ENCODE results near the gene CDK14.
"Not testable (repeated sequence)": the region's sequence is repeated elsewhere in the genome, so short reads cannot be mapped to it uniquely, and the experiment has no call there.

Gene CDK14

DNA sequence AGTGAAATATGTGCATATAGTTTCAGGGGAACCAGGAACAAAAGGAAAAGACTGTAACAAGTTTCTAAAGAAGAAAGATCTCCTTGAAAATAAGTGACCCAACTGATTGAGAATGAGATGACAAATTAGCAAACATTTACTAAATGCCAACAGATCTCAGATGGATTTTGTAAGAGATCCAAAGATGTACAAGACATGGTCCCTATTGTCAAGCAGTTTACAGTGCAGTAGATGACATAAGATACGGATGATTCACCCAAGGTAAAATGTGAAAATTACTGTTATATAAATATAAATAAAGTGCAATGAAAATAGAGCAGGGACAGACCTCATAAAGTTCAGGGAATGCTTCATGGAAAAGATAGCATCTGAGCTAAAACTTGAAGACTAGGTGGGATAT, 546.6 kb downstream of the CDK14 start:
- Mint-ChIP-seq H3K4me1 (peaks cover 15 to 27% of the 10 kb centered on the region in 2 donors), H3K27ac (no peak overlapping the region), H3K9me3 (peaks cover 6 to 9% of the 10 kb centered on the region in 2 donors), H3K27me3 (no peaks in the 10 kb centered on the region), H3K4me3 (no peak overlapping the region), H3K36me3 (peaks cover 17 to 26% of the 10 kb centered on the region in 2 donors)
- ATAC-seq (replicated peaks) (no peak), DNase-seq (no peak)

DNA sequence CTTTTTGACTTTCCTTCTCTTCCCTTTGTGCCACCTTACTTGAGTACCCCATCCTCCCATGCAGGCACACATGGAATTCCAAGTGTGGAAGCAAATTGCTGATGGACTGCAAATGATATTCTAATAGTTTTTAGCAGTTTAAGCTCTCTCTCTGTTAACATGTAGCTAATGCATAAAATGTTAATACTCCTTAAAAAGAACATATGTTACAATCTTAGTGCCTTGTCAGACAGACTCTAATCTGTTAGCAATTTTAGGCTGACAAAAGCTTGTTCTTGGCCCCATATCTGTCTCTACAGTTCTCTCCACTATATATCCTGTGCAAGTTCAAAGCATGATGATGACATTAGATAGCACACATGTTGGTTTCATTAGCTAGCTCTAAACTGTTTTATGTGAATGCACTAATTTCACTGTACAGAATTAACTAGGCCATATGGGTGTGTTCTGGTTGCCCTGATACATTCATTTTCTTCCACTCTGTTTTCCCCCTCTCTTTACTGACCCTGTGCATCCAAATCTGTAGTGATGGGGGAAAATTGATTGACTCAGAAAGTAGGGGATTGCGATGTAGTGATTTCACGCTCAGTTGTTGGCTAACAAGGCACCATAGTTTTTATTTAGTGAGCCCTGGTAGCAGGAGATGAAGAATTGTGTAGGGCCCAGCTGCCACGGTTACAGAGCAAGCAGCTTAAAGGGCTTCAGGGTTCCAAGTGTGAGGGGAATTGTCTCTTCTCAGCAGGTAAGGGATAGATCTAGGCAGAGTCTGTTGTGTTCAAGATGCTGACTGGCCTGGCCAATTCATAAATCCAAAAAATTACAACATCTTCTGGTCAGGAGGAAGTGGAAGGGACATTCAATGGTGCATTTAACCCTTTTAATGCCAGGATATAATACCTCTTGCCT, 553.5 kb downstream of the CDK14 start:
- H3K4me1 Mint-ChIP-seq, result no peaks in the 10 kb centered on the region
- no peaks in the 10 kb centered on the region for H3K27me3 Mint-ChIP-seq
- H3K36me3 Mint-ChIP-seq, result peaks cover 10 to 11% of the 10 kb centered on the region in 2 donors
- ATAC-seq (replicated peaks) (no peak), DNase-seq (no peak)
- no peak overlapping the region for H3K4me3 Mint-ChIP-seq
- no peaks in the 10 kb centered on the region for H3K9me3 Mint-ChIP-seq
- no peak overlapping the region for H3K27ac Mint-ChIP-seq

DNA sequence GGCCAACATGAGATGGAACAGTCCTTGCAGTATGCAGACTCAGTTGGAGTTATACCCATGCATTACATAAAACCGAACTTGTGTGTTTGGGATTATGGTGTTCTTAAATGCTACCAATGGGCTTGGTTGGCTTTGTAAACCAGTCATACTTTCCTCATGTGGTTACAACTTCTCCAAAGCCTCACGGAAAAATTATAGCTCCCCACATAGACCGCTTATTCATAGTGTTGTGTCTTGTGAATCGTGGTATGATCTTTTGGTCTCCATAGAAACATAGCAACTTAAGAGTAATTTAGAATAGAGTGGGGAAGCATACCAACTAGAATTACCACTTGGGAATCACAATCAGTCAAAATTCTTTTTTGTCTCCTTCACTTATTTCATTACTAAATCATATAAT, 555.8 kb downstream of the CDK14 start:
- Mint-ChIP-seq H3K27ac (no peak overlapping the region), H3K4me1 (no peaks in the 10 kb centered on the region), H3K36me3 (peaks cover 15% of the 10 kb centered on the region in 2 donors), H3K27me3 (no peaks in the 10 kb centered on the region), H3K4me3 (no peak overlapping the region), H3K9me3 (no peaks in the 10 kb centered on the region)
- peak; percentile 78 to 90 for ATAC-seq (replicated peaks)
- DNase-seq, result no peak

DNA sequence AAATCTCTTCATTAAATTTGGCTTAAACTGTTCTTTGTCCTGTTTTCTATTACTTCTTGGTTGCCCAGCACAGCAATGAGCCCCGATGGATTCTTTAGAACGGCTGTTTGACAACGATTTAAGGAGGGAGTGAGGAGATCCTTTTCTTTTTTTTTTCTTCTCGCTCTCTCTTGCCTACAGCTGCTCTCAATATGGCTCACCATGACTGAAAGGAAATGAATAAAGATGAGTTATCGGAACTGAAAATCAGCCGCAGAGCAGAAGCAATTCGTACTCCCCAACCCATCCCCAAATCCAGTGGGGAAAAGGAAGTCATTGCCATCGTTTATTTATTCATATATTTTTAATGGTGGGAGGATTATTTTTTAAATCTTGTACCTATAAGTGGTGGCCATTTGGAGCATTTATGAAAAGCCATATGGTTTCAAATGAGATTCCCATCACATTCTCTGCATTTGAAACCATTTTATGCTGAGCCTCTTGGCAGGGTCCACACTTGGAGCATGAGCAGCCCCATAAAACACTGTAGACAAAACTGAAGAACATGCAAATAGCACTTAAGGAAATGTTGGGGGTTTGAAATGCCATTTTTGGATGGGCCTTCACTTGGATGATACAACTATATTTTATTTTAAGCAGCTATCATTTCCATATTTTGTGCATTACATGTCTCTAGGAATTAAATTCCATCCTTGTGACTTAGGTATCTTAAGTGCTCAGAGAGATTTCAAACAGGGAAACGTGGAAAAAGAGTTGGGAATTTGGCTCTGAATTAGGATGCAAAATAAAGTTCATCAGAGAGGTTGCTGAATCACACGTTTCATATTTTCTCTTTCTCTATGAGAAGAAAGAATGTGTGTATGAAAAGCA, 560.4 kb downstream of the CDK14 start:
- no peak for ATAC-seq (replicated peaks)
- no peaks in the 10 kb centered on the region for H3K9me3 Mint-ChIP-seq
- H3K4me3 Mint-ChIP-seq, result no peak overlapping the region
- DNase-seq, result no peak
- H3K27ac Mint-ChIP-seq, result no peak overlapping the region
- no peaks in the 10 kb centered on the region for H3K27me3 Mint-ChIP-seq
- H3K4me1 Mint-ChIP-seq, result peaks cover 0 to 6% of the 10 kb centered on the region in 2 donors
- H3K36me3 Mint-ChIP-seq, result peaks cover 9 to 10% of the 10 kb centered on the region in 2 donors

DNA sequence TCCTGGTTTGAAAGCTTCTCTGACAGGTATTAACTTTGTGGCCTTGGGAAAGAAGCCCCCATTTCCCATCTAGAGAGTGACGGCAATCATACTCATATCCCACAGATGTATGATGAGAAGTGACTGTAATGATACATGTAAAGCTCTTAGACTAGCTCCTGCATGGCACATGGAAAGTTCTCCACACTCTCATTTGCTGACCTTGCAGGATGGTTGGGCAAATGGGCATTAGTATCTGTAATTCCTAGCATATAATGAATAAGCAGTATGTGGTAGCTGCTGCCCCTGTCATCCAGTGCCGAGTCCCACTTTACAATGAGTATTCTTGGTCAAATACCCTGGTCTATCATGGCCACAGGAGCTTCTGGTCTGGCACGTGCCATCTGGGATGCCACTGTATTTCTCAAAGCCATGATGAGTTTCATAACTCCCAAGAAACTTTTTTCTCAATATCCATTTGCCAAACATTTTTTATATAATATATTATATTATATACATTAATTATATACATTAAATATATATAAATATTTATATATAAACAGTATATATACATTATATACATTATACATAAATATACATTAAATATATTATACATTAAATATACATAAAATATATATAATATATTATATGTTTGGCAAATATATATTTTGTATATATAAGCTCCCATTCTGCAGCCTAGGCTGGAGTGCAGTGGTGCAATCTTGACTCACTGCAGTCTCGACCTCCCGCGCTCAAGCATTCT, 561.6 kb downstream of the CDK14 start:
- peaks cover 9 to 14% of the 10 kb centered on the region in 2 donors for H3K36me3 Mint-ChIP-seq
- H3K4me1 Mint-ChIP-seq, result peaks cover 6 to 8% of the 10 kb centered on the region in 2 donors
- no peak overlapping the region for H3K4me3 Mint-ChIP-seq
- H3K27me3 Mint-ChIP-seq, result no peaks in the 10 kb centered on the region
- DNase-seq (no peak), ATAC-seq (replicated peaks) (no peak)
- no peak overlapping the region for H3K27ac Mint-ChIP-seq
- H3K9me3 Mint-ChIP-seq, result peaks cover 0 to 2% of the 10 kb centered on the region in 2 donors

DNA sequence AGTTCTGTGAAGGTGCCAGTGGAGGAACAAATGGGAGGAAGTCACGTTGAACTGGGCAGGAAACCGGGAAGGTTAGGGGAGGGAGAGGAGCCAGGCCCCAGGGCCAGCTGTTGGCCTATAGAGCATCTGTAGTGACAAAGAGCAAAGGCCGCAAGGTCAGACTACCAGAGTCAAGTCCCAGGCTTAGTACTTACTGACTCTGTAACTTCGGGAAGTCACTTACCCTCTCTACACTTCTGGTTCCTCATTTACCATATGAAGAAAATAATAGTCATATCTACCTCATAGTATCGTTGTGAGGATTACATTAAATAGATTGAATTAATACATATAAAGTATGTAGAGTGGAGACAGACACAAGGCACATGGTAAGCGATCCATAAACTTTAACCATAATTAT, 566.3 kb downstream of the CDK14 start:
- Mint-ChIP-seq H3K36me3 (peaks cover 0 to 7% of the 10 kb centered on the region in 2 donors), H3K4me1 (peaks cover 28 to 29% of the 10 kb centered on the region in 2 donors), H3K27me3 (no peaks in the 10 kb centered on the region), H3K4me3 (no peak overlapping the region), H3K9me3 (peaks cover 0 to 2% of the 10 kb centered on the region in 2 donors), H3K27ac (peak overlapping the region; percentile 1)
- DNase-seq (no peak), ATAC-seq (replicated peaks) (no peak)

DNA sequence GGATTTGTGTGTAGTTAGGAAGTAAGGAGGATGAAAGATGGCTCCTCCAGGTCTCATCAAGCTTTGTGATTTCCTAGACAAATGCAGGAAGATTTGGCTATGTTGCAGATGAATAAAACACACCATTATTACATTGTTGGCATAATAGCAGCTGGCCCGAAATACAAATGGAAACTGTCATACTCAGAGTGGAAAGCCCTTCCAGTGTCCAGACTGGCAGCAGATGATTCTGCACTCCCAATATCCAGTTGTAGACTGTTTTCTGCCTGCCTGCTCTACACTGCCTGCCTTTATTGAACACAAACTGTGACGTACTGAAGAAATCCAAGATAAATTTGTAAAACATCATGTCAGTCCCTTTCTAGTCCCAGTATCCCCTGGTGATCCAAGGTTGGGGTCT, 568.4 kb downstream of the CDK14 start:
- Mint-ChIP-seq H3K27me3 (no peaks in the 10 kb centered on the region), H3K4me3 (peak overlapping the region; percentile 44 to 64), H3K36me3 (peaks cover 5 to 7% of the 10 kb centered on the region in 2 donors), H3K27ac (peak overlapping the region; percentile 93), H3K9me3 (peaks cover 0 to 2% of the 10 kb centered on the region in 2 donors), H3K4me1 (peaks cover 28 to 29% of the 10 kb centered on the region in 2 donors)
- ATAC-seq (replicated peaks) (no peak), DNase-seq (no peak)

DNA sequence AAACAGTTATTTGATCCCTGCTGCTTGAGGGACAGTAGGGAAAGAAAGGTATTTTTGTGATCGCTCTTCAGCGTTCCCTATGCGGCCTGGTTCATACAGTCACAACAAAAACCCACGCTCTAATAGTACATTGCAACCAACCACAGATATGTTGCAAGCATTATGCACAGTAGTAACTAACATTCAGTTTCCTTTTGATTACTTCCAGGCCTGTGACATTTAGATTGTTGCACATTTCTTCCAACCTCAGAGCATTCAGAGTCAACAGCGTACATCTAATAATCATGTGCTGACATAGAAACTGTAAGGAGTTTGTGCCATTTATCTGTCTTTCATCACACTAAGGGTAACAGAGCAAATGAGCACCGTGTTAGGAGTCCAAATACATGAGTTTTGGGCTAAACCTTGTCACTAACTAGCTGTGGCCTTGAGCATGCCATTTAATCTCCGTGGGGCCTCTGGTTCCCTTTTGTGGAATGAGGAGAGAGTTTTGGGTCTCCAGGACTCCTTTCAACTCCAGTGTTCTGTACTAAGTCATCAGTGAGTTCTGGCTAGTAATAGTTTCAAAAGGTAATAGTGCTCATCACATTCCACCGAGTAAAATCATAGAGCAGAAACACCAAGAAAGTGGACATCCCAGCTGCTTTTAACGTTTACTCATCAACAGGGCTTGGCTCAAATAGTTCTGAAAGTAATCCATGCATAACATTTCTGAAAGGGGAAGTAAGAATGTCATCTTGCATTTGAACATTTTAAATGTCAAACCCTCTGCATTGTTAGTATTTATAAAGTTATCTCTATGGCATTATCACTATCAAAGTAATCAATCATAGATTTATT, 569.1 kb downstream of the CDK14 start:
- Mint-ChIP-seq H3K4me3 (peak overlapping the region; percentile 44 to 64), H3K27ac (peak overlapping the region; percentile 93), H3K9me3 (peaks cover 0 to 2% of the 10 kb centered on the region in 2 donors), H3K27me3 (no peaks in the 10 kb centered on the region), H3K4me1 (peaks cover 24 to 29% of the 10 kb centered on the region in 2 donors), H3K36me3 (peaks cover 5 to 7% of the 10 kb centered on the region in 2 donors)
- DNase-seq (peak; percentile 17), ATAC-seq (replicated peaks) (peak; percentile 86 to 87)

DNA sequence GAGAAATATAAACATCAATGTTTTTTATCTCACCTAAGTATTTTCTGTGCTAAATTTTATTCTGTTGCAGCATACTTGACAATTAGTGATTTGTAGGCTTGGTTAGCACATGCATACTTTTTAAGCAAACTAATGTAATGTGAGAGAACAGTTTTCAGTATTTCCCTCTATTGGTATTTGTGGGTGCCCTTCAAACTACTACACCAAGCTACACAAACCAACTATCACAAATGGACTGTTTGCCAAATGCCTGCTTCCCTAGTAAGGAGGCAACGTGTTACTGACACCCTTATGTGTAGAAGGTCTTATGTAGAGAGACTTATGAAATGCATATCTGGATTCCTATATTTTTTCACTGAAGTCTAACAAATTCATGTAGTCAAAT, 569.7 kb downstream of the CDK14 start:
- DNase-seq (no peak), ATAC-seq (replicated peaks) (peak; percentile 33 to 55)
- no peaks in the 10 kb centered on the region for H3K27me3 Mint-ChIP-seq
- H3K4me3 Mint-ChIP-seq, result no peak overlapping the region
- H3K36me3 Mint-ChIP-seq, result peaks cover 5 to 7% of the 10 kb centered on the region in 2 donors
- peaks cover 24 to 29% of the 10 kb centered on the region in 2 donors for H3K4me1 Mint-ChIP-seq
- H3K27ac Mint-ChIP-seq, result no peak overlapping the region
- peaks cover 0 to 2% of the 10 kb centered on the region in 2 donors for H3K9me3 Mint-ChIP-seq

DNA sequence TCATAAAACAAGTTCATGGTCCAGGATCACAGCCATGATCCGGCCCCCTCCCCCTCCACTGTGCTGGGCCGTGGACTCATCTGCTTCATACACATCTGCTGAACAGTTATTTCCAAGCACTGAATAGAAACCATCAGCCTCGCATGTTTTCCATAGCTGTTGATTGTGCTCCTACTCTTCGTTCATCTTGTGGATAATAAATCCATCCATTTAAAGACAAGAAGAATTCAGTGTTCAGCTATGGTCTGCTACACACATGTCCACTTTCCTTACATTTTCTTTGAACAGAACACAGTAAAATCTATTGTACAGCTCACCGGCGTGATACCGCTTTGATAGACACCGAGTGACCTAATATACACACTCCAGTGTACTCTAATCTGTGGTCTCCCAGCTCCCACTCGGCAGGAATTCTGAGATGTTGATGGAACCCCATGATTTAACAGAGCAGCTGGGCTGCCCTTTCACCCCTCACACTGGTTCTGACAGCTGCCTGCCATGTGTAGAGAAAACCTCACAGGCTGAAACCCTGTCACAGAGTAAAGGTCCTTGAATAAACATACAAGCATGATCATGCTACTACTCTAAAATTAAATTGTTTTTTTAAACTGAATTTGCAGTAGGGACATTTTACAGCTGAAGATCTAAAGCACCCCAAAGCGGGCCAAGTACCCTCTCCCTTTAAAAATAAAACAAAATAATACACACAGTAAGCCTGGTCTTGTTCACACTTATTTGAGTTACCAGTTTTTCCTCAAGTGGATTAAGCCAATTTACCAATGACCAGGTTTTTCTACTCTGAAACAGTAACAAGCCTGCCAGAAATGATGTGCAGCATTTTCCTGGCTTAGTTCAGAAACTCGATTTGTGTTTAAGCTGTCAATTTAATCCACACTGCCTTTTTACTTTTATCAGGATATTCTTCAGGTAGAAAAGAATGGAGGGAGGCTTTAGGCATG, 573.0 kb downstream of the CDK14 start:
- no peaks in the 10 kb centered on the region for H3K27me3 Mint-ChIP-seq
- ATAC-seq (replicated peaks), result no peak
- H3K9me3 Mint-ChIP-seq, result no peaks in the 10 kb centered on the region
- H3K36me3 Mint-ChIP-seq, result peaks cover 14 to 20% of the 10 kb centered on the region in 2 donors
- peaks cover 18 to 30% of the 10 kb centered on the region in 2 donors for H3K4me1 Mint-ChIP-seq
- H3K4me3 Mint-ChIP-seq, result no peak overlapping the region
- peak overlapping the region; percentile 31 for H3K27ac Mint-ChIP-seq
- no peak for DNase-seq

DNA sequence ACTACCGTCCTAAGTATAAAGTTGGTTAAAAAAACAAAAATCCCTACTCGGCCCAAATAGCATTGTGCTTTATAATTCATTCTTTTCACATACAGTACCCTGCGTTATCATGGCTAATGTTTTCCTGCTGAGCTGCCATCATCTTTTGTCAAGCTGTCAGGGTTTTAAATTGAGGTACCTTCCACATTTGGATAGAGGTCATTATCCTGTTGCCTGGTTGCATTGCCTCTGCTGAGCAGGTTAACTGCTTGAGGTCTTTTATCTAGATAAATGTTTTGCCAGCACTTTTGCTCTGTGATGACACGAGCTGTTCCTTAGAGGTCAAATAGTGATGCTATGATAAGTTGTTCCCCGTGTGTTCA, 573.7 kb downstream of the CDK14 start:
- DNase-seq (no peak), ATAC-seq (replicated peaks) (no peak)
- no peaks in the 10 kb centered on the region for H3K9me3 Mint-ChIP-seq
- no peak overlapping the region for H3K4me3 Mint-ChIP-seq
- H3K4me1 Mint-ChIP-seq, result peaks cover 11 to 23% of the 10 kb centered on the region in 2 donors
- H3K36me3 Mint-ChIP-seq, result peaks cover 14 to 20% of the 10 kb centered on the region in 2 donors
- H3K27ac Mint-ChIP-seq, result no peak overlapping the region
- no peaks in the 10 kb centered on the region for H3K27me3 Mint-ChIP-seq

DNA sequence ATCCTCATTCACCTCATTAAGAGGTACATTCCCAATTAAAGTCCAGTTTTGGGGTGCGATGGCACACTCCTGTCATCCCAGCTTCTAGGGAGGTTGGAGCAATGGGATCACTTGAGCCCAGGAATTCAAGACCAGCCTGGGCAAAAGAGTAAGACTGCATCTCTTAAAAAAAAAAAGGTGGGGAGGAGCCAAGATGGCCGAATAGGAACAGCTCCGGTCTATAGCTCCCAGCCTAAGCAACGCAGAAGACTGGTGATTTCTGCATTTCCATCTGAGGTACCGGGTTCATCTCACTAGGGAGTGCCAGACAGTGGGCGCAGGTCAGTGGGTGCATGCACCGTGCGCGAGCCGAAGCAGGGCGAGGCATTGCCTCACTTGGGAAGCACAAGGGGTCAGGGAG, 577.1 kb downstream of the CDK14 start:
- not testable (repeated sequence) for H3K27ac Mint-ChIP-seq; H3K27me3 Mint-ChIP-seq; H3K4me3 Mint-ChIP-seq; H3K9me3 Mint-ChIP-seq; ATAC-seq (replicated peaks); DNase-seq
- Mint-ChIP-seq H3K4me1 (peaks cover 2 to 10% of the 10 kb centered on the region in 2 donors), H3K36me3 (peaks cover 14 to 21% of the 10 kb centered on the region in 2 donors)

Data from stimulated activated naive B cell treated with anti-CD40 and anti-IgM and Interleukin-4, amounts not matched to agents 10 μg/mL and 1 μg/mL and 100 μg/mL, for 72 hours (primary cell).